ENCODE measurements around the gene TMEM129.

DNA sequence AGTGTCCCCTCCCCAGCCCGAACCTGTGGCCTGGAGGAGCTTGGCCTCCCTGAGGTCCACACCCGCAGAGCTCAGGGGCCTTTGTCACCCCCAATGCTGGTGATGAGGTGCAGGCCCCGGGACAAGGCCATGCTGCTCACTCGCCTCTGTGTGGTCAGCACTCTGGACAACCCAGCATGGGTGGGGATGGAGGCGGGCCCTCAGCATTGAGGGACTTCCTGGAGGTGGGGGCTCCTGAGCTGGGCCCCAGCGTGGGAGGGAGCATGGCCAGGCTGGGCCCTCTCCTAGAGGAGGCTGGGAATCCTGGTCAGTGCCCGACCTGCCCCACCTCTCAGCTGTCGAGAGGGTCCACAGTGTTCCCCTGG, 30.8 kb upstream of the TMEM129 start:
- TF ChIP-seq POLR2A (IDR thresholded peaks at IDR 0.05), result no peak
- TF ChIP-seq, protein P1, sequence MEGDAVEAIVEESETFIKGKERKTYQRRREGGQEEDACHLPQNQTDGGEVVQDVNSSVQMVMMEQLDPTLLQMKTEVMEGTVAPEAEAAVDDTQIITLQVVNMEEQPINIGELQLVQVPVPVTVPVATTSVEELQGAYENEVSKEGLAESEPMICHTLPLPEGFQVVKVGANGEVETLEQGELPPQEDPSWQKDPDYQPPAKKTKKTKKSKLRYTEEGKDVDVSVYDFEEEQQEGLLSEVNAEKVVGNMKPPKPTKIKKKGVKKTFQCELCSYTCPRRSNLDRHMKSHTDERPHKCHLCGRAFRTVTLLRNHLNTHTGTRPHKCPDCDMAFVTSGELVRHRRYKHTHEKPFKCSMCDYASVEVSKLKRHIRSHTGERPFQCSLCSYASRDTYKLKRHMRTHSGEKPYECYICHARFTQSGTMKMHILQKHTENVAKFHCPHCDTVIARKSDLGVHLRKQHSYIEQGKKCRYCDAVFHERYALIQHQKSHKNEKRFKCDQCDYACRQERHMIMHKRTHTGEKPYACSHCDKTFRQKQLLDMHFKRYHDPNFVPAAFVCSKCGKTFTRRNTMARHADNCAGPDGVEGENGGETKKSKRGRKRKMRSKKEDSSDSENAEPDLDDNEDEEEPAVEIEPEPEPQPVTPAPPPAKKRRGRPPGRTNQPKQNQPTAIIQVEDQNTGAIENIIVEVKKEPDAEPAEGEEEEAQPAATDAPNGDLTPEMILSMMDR (IDR thresholded peaks at IDR 0.05), result no peak

All from breast epithelium (tissue), 3 donors.